ENCODE results near the gene CAPNS1.

The CAPNS1 gene

GRCh38 chr19:36149673-36150406, 10.0 kb downstream of the CAPNS1 start:
- H4K20me1 ChIP-seq (ENCODE audit: insufficient read depth, low read length): no peaks in the 10 kb centered on the region
- no peaks in the 10 kb centered on the region for H3K9me2 ChIP-seq (replicated peaks; ENCODE audit: insufficient read depth, low read length)
- no peaks in the 10 kb centered on the region for H3F3A ChIP-seq (ENCODE audit: insufficient read depth, low read length)
- H3K36me3 ChIP-seq (replicated peaks; ENCODE audit: insufficient read depth, low read length): peaks cover 4% of the 10 kb centered on the region; the same call in 1 of the 2 replicates
- no peak for DNase-seq
- no peaks in the 10 kb centered on the region for H3K9me3 ChIP-seq (replicated peaks; ENCODE audit: insufficient read depth, low read length)
- no peak overlapping the region for H3K9ac ChIP-seq (ENCODE audit: low read length)
- H3K27me3 ChIP-seq (replicated peaks; ENCODE audit: insufficient read depth, low read length): no peaks in the 10 kb centered on the region
- no peaks in the 10 kb centered on the region for H3K4me1 ChIP-seq (ENCODE audit: low read length)
- no peaks in the 10 kb centered on the region for H3K79me2 ChIP-seq (ENCODE audit: low read length)
- no peak overlapping the region for H3K4me2 ChIP-seq (ENCODE audit: low read depth, low read length)
- H3K27ac ChIP-seq (ENCODE audit: low read length): no peak overlapping the region
- no peak overlapping the region for H3K4me3 ChIP-seq (ENCODE audit: low read length)
- TF ChIP-seq EZH2 (optimal IDR thresholded peaks at IDR 0.05; ENCODE audit: low read depth, low read length): no peak
- no peak for TF ChIP-seq CTCF (IDR thresholded peaks at IDR 0.05; ENCODE audit: low read length)
- TF ChIP-seq EZH2phosphoT487 (IDR thresholded peaks at IDR 0.05; ENCODE audit: low read length): no peak
- H2AFZ ChIP-seq (ENCODE audit: low read length): no peak overlapping the region

- Histone ChIP-seq H3K9ac (ENCODE audit: low read length) (no peak overlapping the region), H3K4me3 (ENCODE audit: low read length) (no peak overlapping the region), H3K27ac (ENCODE audit: low read length) (no peak overlapping the region), H3K4me2 (ENCODE audit: low read depth, low read length) (no peak overlapping the region), H3K27me3 (replicated peaks; ENCODE audit: insufficient read depth, low read length) (no peaks in the 10 kb centered on the region), H3F3A (ENCODE audit: insufficient read depth, low read length) (no peaks in the 10 kb centered on the region), H3K9me3 (replicated peaks; ENCODE audit: insufficient read depth, low read length) (no peaks in the 10 kb centered on the region), H3K79me2 (ENCODE audit: low read length) (no peaks in the 10 kb centered on the region), H3K4me1 (ENCODE audit: low read length) (no peaks in the 10 kb centered on the region), H3K36me3 (replicated peaks; ENCODE audit: insufficient read depth, low read length) (peaks cover 4% of the 10 kb centered on the region; the same call in 1 of the 2 replicates), H4K20me1 (ENCODE audit: insufficient read depth, low read length) (no peaks in the 10 kb centered on the region), H2AFZ (ENCODE audit: low read length) (no peak overlapping the region), H3K9me2 (replicated peaks; ENCODE audit: insufficient read depth, low read length) (no peaks in the 10 kb centered on the region)
- DNase-seq: no peak
- TF ChIP-seq EZH2 (optimal IDR thresholded peaks at IDR 0.05; ENCODE audit: low read depth, low read length) (no peak), CTCF (IDR thresholded peaks at IDR 0.05; ENCODE audit: low read length) (no peak), EZH2phosphoT487 (IDR thresholded peaks at IDR 0.05; ENCODE audit: low read length) (no peak)
Observed at GRCh38 chr19:36150586-36150985, 10.7 kb downstream of the CAPNS1 start.

GRCh38 chr19:36151144-36152018, 11.5 kb downstream of the CAPNS1 start:
- H3K36me3 ChIP-seq (replicated peaks; ENCODE audit: insufficient read depth, low read length): 0 out of 2 replicates have a peak, but pooled peaks cover 4% of the 10 kb centered on the region

More at GRCh38 chr19:36151144-36152018, 11.5 kb downstream of the CAPNS1 start:
- Histone ChIP-seq H3K79me2 (ENCODE audit: low read length) (no peaks in the 10 kb centered on the region), H4K20me1 (ENCODE audit: insufficient read depth, low read length) (no peaks in the 10 kb centered on the region), H3K4me3 (ENCODE audit: low read length) (no peak overlapping the region), H3K27ac (ENCODE audit: low read length) (no peak overlapping the region), H3K9me2 (replicated peaks; ENCODE audit: insufficient read depth, low read length) (no peaks in the 10 kb centered on the region), H3K4me2 (ENCODE audit: low read depth, low read length) (no peak overlapping the region), H2AFZ (ENCODE audit: low read length) (no peak overlapping the region), H3K9me3 (replicated peaks; ENCODE audit: insufficient read depth, low read length) (no peaks in the 10 kb centered on the region), H3F3A (ENCODE audit: insufficient read depth, low read length) (no peaks in the 10 kb centered on the region), H3K9ac (ENCODE audit: low read length) (no peak overlapping the region), H3K4me1 (ENCODE audit: low read length) (no peaks in the 10 kb centered on the region), H3K27me3 (replicated peaks; ENCODE audit: insufficient read depth, low read length) (no peaks in the 10 kb centered on the region)
- DNase-seq: no peak
- no peak for TF ChIP-seq EZH2 (optimal IDR thresholded peaks at IDR 0.05; ENCODE audit: low read depth, low read length)
- TF ChIP-seq EZH2phosphoT487 (IDR thresholded peaks at IDR 0.05; ENCODE audit: low read length): no peak
- no peak for TF ChIP-seq CTCF (IDR thresholded peaks at IDR 0.05; ENCODE audit: low read length)
